Suppressor macrophage treated with lipopolysaccharide for 1 hour (primary cell): ENCODE measurements around the gene ANGPTL4.
"Not testable (repeated sequence)": the region's sequence is repeated elsewhere in the genome, so short reads cannot be mapped to it uniquely, and the experiment has no call there.

Source experiments
- DNase-seq, 3 donors: peaks; one replicate each; pipeline ENCODE4 v3.0.0-alpha.2; 2020 to 2022

The ANGPTL4 gene

DNA sequence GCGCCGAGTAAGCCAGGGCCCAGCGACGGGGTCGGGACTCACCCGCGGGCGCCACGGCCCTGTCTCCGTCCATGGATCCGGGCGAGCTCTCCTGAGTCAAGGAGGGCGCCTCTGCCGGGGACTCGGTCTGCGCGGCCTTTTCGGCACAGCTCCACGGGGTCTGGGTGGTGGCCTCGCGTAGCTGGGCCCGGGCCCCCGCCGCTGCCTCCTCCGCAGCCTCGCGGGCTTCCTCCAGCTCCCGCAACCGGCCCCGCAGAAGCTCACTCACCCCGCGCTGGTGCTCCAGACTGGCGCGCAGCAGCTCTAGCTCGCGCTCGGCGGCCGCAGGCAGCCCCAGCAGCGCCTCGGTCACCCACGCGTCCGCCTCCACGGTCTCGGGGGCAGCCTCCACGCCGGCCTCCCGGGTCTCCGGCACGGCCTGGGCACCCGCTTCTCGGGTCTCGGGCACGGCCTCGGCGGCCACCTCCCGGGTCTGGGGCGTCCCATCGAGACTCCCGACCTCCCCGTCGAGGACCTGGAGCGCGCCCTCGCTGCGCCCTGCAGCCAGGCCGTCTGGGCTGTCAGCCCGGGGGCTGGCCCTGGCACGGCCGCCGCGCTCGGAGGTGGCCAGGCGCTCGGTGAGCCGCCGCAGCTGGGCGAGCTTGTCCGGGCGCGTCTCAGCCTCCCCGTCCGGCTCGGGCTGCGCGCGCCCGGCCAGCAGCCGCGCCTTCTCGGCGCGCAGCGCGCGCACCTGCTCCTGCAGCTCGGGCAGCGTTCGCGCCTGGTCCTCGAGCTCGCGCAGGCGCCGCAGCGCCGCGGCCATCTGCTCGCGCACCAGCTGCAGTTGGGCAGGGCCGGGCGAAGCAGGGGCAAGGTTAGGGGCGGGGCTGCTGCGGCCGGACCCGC is 29.3 kb upstream of the ANGPTL4 start:
- peak; percentile 54 to 77 (median 56) for DNase-seq

DNA sequence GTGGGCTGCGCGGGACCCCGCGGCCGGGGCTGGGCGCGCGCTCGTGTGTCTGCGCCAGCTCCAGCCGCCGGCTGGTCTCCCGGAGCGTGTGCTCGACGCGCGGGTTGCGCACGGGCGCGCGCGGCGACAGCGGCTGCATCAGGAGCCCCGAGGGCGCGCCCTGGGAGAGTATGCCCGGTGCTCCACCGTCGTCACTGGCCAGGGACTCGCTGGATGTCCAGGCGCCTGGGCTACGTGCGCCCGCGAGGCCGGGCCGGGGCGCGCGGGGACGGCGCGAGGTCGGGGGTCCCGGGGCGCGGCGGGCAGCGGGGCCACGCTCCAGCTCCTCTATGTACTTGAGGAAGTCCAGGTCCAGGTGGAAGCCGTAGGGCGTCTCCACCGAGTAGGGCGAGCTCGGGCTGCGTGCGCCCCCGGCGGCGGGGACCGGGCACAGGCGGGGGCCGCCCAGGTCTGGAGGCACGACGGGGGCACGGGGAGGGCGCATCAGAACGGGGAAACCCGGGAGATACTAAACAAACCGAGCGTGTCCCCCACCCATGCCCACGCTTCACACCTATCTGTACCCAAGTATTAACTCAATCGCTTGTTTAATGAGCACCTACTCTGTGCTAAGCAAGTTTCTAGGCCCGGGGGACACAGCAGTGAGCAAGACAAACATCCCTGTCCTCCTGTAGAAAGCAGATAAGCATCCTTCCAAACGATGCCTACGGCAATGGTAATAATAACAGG is 28.4 kb upstream of the ANGPTL4 start:
- no peak for DNase-seq

DNA sequence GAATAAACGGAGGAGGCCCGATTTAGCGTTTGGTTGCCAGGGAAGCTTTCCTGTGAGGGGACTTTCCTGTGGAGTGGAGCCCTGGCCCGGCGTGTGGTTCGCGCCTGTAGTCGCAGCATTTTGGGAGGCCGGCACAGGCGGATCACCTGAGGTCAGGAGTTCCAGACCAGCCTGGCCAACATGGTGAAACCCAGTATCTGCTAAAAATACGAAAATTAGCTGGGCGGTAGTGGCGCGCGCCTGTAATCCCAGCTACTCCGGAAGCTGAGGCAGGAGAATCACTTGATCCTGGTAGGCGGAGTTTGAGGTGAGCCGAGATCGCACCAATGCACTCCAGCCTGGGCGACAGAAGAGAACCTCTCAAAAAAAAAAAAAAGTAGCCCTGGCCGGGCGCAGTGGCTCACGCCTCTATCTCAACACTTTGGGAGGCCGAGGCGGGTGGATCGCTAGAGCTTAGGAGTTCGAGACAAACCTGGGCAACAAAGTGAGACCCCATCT is 27.8 kb upstream of the ANGPTL4 start:
- DNase-seq: no peak

DNA sequence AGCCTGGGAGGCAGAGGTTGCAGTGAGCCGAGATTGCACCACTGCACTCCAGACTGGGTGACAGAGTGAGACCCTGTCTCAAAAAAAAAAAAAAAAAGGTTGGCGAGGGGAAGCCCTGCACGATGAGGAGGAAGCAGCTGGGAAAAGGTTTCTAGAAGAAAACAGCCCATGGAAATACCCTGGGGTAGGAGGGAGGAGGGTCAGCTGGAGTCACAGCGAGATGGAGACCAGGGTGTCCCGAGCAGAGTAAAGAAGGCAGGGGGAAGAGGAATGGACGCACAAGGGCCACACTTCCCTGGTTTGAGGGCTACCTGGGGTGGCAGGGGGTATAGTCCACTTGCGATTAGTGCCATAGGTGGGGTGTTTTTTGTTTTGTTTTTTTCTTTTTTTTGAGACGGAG is 27.3 kb upstream of the ANGPTL4 start:
- DNase-seq: peak; percentile 63 to 78 (median 77)

DNA sequence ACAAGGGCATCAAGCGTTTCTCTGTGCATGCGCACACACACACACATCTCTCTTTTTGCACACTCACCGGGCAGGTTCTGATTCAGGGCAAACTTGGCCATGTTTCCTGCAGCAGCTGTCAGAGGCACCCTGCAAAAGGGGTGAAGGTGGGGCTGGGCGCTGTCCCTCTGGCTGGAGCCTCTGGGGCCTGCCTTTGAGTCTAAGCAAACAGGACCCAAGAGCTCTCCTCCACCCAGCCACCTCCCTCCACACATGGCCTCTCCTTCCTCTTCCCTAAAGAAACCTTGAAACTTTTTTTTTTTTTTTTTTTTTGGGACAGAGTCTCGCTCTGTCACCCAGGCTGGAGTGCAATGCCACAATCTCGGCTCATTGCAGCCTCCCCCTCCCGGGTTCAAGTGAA is 26.2 kb upstream of the ANGPTL4 start:
- DNase-seq: no peak

DNA sequence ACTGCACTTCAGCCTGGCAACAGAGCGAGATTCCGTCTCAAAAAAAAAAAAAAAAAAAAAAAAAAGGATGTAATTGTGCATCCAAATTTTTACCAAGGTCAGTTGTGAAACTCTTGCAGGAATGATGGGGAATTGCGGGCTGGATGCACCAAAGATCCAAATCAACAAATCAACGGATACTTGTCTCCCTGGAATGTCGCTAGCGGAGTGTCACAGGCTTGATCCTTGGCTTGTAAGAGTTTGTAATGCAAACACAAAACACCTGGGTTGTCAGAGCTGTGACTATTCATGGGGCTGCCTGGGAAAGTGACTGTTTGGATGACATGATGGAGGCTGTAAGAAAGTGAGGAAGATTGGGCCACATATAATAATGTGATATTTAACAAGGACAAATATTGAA is 25.1 kb upstream of the ANGPTL4 start:
- no peak for DNase-seq

DNA sequence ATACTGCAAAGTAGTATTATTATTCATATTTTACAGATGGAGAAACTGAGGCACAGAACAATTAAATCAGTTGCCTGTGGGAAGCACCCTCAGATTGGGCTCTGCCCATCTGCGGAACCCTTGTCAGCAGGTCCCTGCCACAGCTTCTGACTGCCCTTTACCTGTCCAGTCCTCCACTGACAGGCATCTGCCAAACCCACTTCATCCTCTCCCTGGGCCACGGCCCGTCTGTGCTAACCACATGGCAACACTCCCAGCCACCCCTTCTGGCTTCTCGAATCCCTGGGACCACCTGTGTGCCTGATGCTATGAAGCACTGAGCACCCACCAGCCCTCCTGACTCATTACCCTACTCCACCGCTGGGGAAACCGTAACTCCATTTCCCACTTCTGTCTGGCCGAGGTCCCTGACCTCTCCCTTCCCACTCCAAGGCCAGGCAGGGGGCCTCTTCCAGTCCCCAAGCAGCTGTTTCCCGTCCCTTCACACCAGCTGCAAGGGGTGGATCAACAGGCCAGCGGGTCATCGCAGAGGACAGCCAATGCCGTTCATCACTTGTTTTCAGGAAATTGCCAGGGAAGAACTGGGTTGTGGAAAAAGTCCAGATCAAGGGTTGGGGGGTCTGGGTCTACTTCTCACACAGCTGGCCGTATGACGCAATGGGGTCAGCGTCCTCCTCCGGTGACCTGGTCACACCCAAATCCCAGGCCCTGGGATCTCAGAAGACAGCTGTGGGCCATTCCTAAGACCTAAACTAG is 23.4 kb upstream of the ANGPTL4 start:
- peak in 2 of 3 donors; percentile 53 to 57 for DNase-seq

DNA sequence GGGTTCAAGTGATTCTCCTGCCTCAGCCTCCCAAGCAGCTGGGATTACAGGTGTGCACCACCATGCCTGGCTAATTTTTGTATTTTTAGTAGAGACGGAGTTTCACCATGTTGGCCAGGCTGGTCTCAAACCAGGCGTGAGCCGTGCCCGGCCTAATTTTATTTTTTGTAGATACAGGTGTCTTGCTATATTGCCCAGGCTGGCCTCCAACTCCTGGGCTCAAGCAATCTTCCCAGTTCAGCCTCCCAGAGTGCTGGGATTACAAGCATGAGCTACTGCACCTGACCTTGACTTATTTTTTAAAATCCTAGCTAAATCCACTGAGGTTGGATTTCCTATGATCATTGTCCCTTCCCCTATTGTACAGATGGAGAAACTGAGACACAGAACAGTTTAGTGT is 22.5 kb upstream of the ANGPTL4 start:
- not testable (repeated sequence) for DNase-seq

DNA sequence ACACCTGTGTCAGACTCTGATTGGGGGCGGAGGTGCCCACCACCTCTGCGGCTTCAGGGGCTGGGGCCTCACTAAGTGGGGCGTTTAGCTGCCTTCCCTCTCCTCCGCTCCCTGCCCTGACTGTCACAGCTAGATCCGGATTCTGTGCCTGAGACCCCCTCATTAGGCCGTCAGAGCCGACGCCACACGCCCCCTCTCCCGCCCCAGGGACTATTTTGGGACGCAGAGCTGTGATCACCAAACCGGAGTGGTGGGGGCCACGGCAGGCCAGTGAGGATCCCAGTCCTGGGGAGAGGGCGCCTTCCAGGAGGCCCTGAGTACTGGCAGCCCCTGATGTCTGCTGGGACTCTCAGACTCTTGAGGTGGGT is 21.7 kb upstream of the ANGPTL4 start:
- DNase-seq: no peak

DNA sequence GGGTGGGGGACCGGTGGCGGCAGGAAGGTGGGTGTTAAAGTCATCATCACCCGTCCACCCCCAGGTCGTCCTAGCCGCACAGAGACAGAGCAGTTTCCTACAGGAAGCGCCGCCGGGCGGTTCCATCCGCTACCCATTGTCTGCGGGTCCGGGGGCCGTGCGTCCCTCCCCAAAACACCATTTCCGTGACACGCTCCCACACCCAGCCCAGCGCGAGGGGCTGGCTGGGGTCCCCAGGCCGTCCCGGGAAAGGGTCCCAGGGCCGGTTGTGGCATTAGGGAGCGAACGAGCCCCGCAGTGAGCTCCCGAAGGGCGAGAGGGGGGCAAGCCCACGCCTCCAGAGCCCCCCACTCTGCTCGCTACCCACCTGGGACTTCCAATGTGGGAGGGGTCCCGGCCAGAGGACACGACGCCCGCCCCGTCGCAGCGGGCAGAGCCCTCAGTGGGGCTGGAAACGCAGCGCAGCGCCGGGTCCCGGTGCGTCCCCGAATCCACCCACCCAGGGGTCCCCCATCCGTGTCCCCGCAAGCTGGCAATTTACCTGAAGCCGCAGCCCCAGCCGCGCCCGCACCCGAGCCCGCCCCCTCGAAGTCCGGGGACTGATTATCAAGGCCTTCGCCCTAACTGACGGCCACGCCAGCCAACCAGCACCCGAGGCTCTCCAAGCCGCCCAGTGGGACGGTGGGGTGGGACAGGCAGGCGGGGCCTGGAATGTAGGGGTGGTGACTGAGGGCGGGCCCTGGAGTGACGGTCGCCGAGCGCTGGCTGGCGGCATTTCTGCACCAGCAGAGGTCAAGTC is 21.1 kb upstream of the ANGPTL4 start, which contains the start of gene KANK3:
Gene KANK3, minus strand, starts transcription at position 579 of the 799 bp plus-strand sequence. CDS start 5,434 bp downstream, outside the sequence.
- DNase-seq: peak; percentile 95 to 98 (median 96)

DNA sequence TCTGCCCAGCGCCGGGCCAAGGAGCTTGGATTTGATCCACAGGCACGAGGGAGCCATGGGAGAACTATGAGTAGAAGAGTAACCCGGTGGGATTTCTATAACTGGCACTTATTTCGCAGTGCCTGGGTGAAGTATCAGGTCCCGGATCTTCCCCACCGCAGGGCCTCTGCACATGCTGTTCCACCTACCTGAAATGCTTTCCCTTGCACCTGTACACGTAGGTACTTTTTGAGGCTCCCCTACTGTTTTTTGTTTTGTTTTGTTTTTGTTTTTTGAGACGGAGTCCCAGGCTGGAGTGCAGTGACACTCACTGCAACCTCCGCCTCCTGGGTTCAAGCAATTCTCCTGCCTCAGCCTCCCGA is 20.5 kb upstream of the ANGPTL4 start:
- no peak for DNase-seq

DNA sequence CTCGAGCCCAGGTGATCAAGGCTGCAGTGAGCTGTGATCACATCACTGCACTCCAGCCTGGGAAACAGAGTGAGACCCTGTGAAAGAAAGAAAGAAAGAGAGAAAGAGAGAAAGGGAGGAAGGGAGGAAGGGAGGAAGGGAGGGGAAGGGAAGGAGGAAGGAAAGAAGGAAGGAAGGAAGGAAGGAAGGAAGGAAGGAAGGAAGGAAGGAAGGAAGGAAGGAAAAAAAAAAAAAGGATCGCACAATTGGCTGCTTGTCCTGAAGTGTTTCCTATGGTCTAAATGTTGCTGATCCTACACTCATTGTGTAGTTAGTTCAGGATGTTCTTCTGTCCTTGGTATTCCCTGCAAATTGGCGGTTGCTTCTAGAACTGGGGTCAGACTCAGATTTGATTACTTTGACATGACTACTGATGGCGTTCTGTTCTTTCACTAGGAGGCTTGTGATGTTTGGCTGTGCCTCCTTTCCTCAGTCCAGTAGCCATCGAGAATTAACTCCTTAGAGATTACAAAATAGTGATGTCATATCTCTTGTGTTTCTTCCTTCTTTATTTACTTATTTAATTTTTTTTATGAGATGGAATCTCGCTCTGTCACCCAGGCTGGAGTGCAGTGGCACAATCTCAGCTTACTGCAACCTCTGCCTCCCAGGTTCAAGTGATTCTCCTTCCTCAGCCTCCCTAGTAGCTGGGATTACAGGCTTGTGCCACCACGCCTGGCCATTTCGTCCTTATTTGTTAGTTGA is 14.2 kb upstream of the ANGPTL4 start:
- DNase-seq: not testable (repeated sequence)

DNA sequence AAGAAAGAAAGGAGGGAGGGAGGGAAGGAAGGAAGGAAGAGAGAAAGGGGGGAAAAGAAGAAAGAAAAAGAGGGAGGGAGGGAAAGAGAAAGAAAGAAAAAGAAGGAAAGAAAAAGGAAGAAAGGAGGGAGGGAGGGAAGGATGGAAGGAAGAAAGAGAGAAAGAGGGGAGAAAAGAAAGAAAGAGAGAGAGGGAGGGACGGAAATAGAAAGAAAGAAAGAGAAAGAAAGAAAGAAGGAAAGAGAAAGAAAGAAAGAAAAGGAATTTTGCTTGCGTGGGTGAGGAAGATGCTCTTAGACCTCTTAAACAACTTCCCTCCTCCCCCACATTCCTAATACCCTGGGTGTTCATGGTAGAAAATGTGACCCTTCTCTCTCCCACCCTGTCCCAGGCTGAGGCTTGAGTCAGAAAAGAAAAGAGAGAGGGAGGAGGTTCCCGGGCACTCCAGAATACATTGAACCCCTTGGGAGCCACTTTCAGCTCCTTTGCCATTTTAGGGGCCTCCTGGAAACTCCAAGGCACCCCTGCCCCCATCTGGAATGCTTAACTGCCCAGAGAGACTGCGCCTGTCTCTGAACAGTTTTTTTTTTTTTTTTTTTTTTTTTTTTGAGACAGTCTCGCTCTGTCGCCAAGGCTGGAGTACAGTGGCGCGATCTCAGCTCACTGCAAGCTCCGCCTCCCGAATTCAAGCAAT is 11.7 kb upstream of the ANGPTL4 start:
- DNase-seq: peak; percentile 65 to 71 (median 68)

DNA sequence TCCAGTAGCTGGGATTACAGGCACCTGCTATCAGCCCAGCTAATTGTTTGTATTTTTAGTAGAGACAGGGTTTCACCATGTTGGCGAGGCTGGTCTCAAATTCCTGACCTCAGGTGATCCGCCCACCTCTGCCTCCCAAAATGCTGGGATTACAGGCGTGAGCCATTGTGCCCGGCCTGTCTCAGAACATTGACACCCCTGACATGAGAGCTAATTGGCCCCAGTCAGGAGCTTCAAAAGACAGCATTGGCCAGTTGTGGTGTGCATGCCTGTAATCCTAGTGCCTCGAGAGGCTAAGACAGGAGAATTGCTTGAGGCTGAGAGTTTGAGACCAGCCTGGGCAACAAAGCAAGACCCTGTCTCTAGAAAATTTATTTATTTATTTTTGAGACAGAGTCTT is 11.1 kb upstream of the ANGPTL4 start:
- not testable (repeated sequence) for DNase-seq

DNA sequence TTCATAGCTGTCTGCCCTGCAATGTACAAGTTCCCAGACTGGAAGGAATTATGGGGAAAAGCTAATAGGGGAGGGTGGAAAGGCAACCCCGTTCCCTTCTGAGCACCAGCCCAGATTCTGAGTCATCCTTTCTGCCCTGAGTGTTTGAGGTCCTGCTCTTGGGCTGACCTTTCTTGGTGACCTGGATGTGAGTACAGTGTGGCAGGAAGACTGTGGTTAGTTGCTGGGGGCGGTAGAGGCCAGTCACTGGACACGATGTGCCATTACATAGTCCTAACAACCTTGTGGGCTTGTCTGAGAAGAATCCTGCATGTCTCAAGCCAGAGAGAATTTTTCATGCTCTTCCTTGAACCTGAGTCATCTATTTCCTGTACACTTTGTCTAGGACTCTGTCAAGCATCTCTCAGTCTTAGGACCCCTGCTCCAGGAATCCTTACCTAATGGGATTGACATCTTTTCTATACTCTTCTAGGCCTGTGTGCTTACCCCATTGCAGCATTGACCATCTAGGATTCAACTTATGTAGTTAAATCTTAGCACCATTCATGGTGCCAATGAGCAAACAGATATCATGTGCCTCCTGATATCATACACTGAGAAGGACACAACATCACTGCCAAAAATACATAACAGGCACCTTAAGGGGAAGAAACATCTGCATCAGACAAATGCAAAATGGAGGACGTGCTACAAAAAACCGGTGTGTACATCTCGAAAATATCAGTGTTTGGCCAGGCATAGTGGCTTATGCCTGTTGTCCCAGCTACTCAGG is 8.1 kb upstream of the ANGPTL4 start:
- peak; percentile 93 to 98 (median 95) for DNase-seq

DNA sequence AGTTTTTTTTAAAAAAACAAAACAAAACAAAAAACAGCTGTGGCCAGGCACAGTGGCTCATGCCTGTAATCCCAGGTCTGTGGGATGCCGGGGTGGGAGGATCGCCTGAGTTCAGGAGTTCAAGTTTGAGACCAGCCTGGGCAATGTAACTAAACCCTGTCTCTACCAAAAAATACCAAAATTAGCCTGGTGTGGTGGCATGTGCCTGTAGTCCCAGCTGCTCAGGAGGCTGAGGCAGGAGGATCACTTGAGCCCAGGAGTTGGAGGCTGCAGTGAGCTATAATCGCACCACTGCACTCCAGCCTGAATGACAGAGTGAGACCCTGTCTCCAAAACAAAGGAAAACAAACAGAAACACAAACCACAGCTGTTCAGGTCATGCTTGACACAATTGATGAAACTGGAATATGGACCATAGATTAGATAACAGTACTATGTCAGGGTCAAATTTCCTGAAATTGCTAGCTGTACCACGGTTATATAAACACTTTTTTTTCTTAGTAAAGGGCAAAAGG is 6.9 kb upstream of the ANGPTL4 start:
- DNase-seq: no peak

DNA sequence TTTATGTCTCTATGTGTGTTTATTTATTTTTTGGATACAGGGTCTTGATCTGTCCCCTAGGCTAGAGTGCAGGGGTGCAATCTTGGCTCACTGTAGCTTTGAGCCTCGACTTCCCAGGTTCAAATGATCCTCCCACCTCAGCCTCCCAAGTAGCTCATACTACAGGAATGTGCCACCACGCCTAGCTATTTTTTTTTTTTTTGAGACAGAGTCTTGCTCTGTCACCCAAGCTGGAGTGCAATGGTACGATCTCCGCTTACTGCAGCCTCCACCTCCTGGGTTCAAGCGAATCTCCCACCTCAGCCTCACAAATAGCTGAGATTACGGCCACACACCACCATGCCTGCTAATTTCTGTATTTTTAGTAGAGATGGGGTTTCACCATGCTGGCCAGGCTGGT is 5.0 kb upstream of the ANGPTL4 start:
- no peak for DNase-seq

DNA sequence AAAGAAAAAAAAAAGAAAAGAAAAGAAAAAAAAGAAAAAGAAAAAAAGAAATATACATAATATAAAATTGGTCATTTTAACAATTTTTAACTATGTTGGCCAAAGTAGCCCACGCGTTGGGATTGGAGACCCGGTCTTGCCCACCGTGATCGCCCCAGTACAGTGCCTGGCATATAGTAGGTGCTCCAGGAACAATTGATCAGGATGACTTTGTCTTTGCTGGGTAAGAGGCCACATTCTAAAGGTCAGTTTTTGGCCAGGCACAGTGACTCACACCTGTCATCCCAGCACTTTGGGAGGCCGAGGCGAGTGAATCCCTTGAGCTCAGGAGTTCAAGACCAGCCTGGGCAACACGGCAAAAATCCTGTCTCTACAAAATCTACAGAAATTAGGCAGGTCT is 3.8 kb upstream of the ANGPTL4 start:
- no peak for DNase-seq

DNA sequence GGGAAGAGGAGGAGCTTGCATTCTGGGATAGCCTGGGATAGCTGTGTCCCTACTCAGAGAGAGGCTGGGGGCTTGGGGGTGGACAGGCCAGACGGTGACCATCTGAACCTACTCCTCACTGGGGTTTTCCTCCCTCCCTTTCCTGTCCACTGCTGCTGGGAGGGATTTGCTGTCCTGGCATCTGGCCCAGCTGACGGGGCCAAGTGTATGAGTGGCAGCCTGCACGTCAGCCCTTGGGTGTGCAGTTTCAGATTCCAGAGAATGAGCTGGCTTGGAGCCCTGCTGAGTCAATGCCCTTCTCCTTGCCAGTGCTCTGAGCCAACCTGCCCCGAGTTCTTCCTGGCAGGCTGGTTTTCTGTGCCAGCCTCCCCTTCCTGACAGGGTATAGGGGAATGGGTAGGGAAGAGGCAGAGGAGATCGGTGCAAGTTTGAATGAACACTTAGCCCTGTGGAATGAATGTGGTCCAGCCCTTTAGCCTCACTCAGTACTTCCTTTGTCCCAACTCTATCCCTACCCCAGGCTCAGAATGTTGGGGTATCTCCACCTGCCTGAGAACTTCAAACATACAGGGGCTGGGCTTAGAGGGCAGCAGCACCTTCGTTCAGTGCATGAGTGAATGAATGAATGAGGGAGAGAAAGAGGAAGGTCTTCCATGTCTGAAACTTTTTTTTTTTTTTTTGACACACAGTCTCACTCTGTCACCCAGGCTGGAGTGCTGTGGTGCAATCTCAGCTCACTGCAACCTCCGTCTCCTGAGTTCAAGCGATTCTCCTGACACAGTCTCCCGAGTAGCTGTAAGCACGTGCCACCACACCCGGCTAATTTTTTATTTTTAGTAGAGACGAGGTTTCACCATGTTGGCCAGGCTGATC is 1.8 kb upstream of the ANGPTL4 start:
- peak; percentile 97 to 99 (median 97) for DNase-seq
